ENCODE results near the gene CUX1. TPM values are rescaled to one million over a fixed set of nuclear protein-coding genes. Genes with fewer than 3 reads are reported as not detected.

Gene CUX1
- total RNA-seq, 1 experiment from 2014 or later, result 39.6 TPM

GRCh38 chr7:102310414-102310815 lies 493.0 kb downstream of the CUX1 start:
- H2AFZ ChIP-seq (ENCODE audit: low read length), result no peak overlapping the region
- peaks cover 14% of the 10 kb centered on the region for H3K4me1 ChIP-seq (ENCODE audit: insufficient read depth, low read length)
- DNase-seq (no peak), ATAC-seq (no peak)
- H3F3A ChIP-seq (ENCODE audit: low read length, unreplicated experiment), result no peaks in the 10 kb centered on the region
- no peak overlapping the region for H3K9ac ChIP-seq (ENCODE audit: low read length)
- H3K36me3 ChIP-seq (ENCODE audit: low read depth, low read length), result no peaks in the 10 kb centered on the region
- H3K27me3 ChIP-seq (ENCODE audit: low read length), result no peaks in the 10 kb centered on the region
- H3K9me2 ChIP-seq (replicated peaks; ENCODE audit: low read length), result no peaks in the 10 kb centered on the region
- H3K4me3 ChIP-seq (ENCODE audit: low read length), result no peak overlapping the region
- TF ChIP-seq EZH2 (IDR thresholded peaks at IDR 0.05; ENCODE audit: low read length, unreplicated experiment), result no peak
- no peak for TF ChIP-seq EZH2phosphoT487 (IDR thresholded peaks at IDR 0.05; ENCODE audit: borderline replicate concordance, low read length)
- TF ChIP-seq CTCF (conservative IDR thresholded peaks at IDR 0.05; ENCODE audit: low read depth, low read length), result no peak
- H3K27ac ChIP-seq (ENCODE audit: low read length), result no peak overlapping the region
- no TSS peak for BruUV-seq (replicated peaks)
- no peaks in the 10 kb centered on the region for H4K20me1 ChIP-seq (ENCODE audit: low read length)
- H3K9me3 ChIP-seq (ENCODE audit: low read length), result no peaks in the 10 kb centered on the region
- no peak overlapping the region for H3K4me2 ChIP-seq (ENCODE audit: low read length)
- H3K79me2 ChIP-seq (ENCODE audit: low read length), result no peaks in the 10 kb centered on the region
- ChIA-PET CTCF (no interaction called here), POLR2A (ENCODE audit: unreplicated experiment) (no interaction called here)
- intact Hi-C loops (cut with micrococcal nuclease), result no loop called here

GRCh38 chr7:102312317-102312716 lies 494.9 kb downstream of the CUX1 start:
- H3K36me3 ChIP-seq (ENCODE audit: low read depth, low read length), result no peaks in the 10 kb centered on the region
- ATAC-seq, result no peak
- no peaks in the 10 kb centered on the region for H4K20me1 ChIP-seq (ENCODE audit: low read length)
- no peak overlapping the region for H3K4me2 ChIP-seq (ENCODE audit: low read length)
- no peak overlapping the region for H3K27ac ChIP-seq (ENCODE audit: low read length)
- intact Hi-C loops (cut with micrococcal nuclease), result no loop called here
- no peak overlapping the region for H3K9ac ChIP-seq (ENCODE audit: low read length)
- DNase-seq, result no peak
- no peaks in the 10 kb centered on the region for H3K9me2 ChIP-seq (replicated peaks; ENCODE audit: low read length)
- H3K9me3 ChIP-seq (ENCODE audit: low read length), result no peaks in the 10 kb centered on the region
- ChIA-PET CTCF (no interaction called here), POLR2A (ENCODE audit: unreplicated experiment) (no interaction called here)
- H2AFZ ChIP-seq (ENCODE audit: low read length), result no peak overlapping the region
- H3K79me2 ChIP-seq (ENCODE audit: low read length), result no peaks in the 10 kb centered on the region
- TF ChIP-seq CTCF (conservative IDR thresholded peaks at IDR 0.05; ENCODE audit: low read depth, low read length) (no peak), EZH2 (IDR thresholded peaks at IDR 0.05; ENCODE audit: low read length, unreplicated experiment) (no peak), EZH2phosphoT487 (IDR thresholded peaks at IDR 0.05; ENCODE audit: borderline replicate concordance, low read length) (no peak)
- BruUV-seq (replicated peaks), result no TSS peak
- H3K4me1 ChIP-seq (ENCODE audit: insufficient read depth, low read length), result peaks cover 4% of the 10 kb centered on the region
- H3K4me3 ChIP-seq (ENCODE audit: low read length), result no peak overlapping the region
- no peaks in the 10 kb centered on the region for H3F3A ChIP-seq (ENCODE audit: low read length, unreplicated experiment)
- no peaks in the 10 kb centered on the region for H3K27me3 ChIP-seq (ENCODE audit: low read length)

GRCh38 chr7:102313997-102314780 lies 496.8 kb downstream of the CUX1 start:
- ChIA-PET POLR2A (ENCODE audit: unreplicated experiment) (no interaction called here), CTCF (no interaction called here)
- intact Hi-C loops (cut with micrococcal nuclease), result no loop called here
- H3K9me3 ChIP-seq (ENCODE audit: low read length), result no peaks in the 10 kb centered on the region
- no peak overlapping the region for H3K4me2 ChIP-seq (ENCODE audit: low read length)
- H3K79me2 ChIP-seq (ENCODE audit: low read length), result no peaks in the 10 kb centered on the region
- DNase-seq (no peak), ATAC-seq (no peak)
- no peak overlapping the region for H2AFZ ChIP-seq (ENCODE audit: low read length)
- no peaks in the 10 kb centered on the region for H4K20me1 ChIP-seq (ENCODE audit: low read length)
- TF ChIP-seq EZH2 (IDR thresholded peaks at IDR 0.05; ENCODE audit: low read length, unreplicated experiment) (no peak), CTCF (conservative IDR thresholded peaks at IDR 0.05; ENCODE audit: low read depth, low read length) (no peak), EZH2phosphoT487 (IDR thresholded peaks at IDR 0.05; ENCODE audit: borderline replicate concordance, low read length) (no peak)
- no peak overlapping the region for H3K9ac ChIP-seq (ENCODE audit: low read length)
- H3F3A ChIP-seq (ENCODE audit: low read length, unreplicated experiment), result no peaks in the 10 kb centered on the region
- no peak overlapping the region for H3K4me3 ChIP-seq (ENCODE audit: low read length)
- H3K27ac ChIP-seq (ENCODE audit: low read length), result no peak overlapping the region
- no peaks in the 10 kb centered on the region for H3K4me1 ChIP-seq (ENCODE audit: insufficient read depth, low read length)
- no peaks in the 10 kb centered on the region for H3K9me2 ChIP-seq (replicated peaks; ENCODE audit: low read length)
- BruUV-seq (replicated peaks), result no TSS peak
- no peaks in the 10 kb centered on the region for H3K36me3 ChIP-seq (ENCODE audit: low read depth, low read length)
- no peaks in the 10 kb centered on the region for H3K27me3 ChIP-seq (ENCODE audit: low read length)
